Stomach (tissue), 9 donors: ENCODE measurements around the gene KCNIP3. TPM values are rescaled to one million over a fixed set of nuclear protein-coding genes. Genes with fewer than 3 reads are reported as not detected.

ENCODE experiments used
- DNase-seq, 2 donors: peaks; one replicate each; pipeline versions ENCODE4 v3.0.0 to v3.0.0-alpha.2; 2013 to 2019
- H3K27ac ChIP-seq, 5 donors: fragments of 200-600 bp in 4 of 5; sonication (generic) in 4 of 5; one replicate each; pipeline ENCODE4 v1.5.1; 2013 to 2019; ENCODE audit warnings: mild to moderate bottlenecking in 1 of 5, moderate library complexity in 1 of 5
- H3K27me3 ChIP-seq, 3 donors: fragments of 200-600 bp; sonication (generic); one replicate each; pipeline ENCODE4 v1.5.1; 2017 to 2019; ENCODE audit warnings: mixed run types in 1 of 3
- H3K36me3 ChIP-seq, 4 donors: fragments of 200-600 bp; sonication (generic); 1 replicate in 3 of 4; 2 replicates in 1 of 4; pipeline ENCODE4 v1.5.1; 2016 to 2019
- H3K4me1 ChIP-seq, 4 donors: fragments of 200-600 bp; sonication (generic); one replicate each; pipeline ENCODE4 v1.5.1; 2016 to 2019
- H3K4me3 ChIP-seq, 4 donors: fragments of 200-600 bp; sonication (generic) in 3 of 4; one replicate each; pipeline ENCODE4 v1.5.1; 2016 to 2019; ENCODE audit warnings: mild to moderate bottlenecking in 1 of 4
- H3K9me3 ChIP-seq, 4 donors: fragments of 200-600 bp; sonication (generic); one replicate each; pipeline ENCODE4 v1.5.1; 2016 to 2019
- EP300 ChIP-seq: sonication (generic); formaldehyde crosslinking; IDR thresholded peaks from one replicate; pipeline ENCODE4 v1.6.1; 2017; ENCODE audit warnings: antibody characterized with exemption
- POLR2A ChIP-seq, 4 donors: fragments of 450-650 bp; IDR thresholded peaks; one replicate each; pipeline ENCODE4 v1.6.1; 2016; ENCODE audit warnings: antibody characterized with exemption in 4 of 4, control low read depth in 2 of 4, mild to moderate bottlenecking in 1 of 4, moderate library complexity in 1 of 4
- POLR2AphosphoS5 ChIP-seq, 3 donors: sonication (generic); formaldehyde crosslinking; IDR thresholded peaks; one replicate each; pipeline ENCODE4 v1.6.1; 2016; ENCODE audit warnings: antibody characterized with exemption in 3 of 3
- WGBS, 5 donors: extraction: QIAGEN DNeasy Blood & Tissue Kit in 3 of 5; methylation state at CpG; one replicate each; pipeline versions ENCODE4 v1.1.5 to v1.1.7; 2013 to 2018; 5-methylcytosine and 5-hydroxymethylcytosine counted together
- intact Hi-C: fragments of 100-400 bp; cut with DNase I; formaldehyde crosslinking; loops from one replicate; pipeline ENCODE4 v1.15.1; 2023; ENCODE audit warnings: low total_unique reads
- polyA plus RNA-seq, 3 donors: library from polyadenylated mRNA; stranded (reverse); fragments of 200-250 nt; gene quantifications; one replicate each; pipeline ENCODE4 v1.2.3, GENCODE V29; 2013
- total RNA-seq, 5 donors: library from RNA; depleted of rRNA; stranded (reverse); fragments of >200 nt; gene quantifications; one replicate each; pipeline versions ENCODE4 v1.1.0 to v1.2.3, GENCODE V29; 2014 to 2016
- TF ChIP-seq, protein P1 (sequence below), 7 experiments: fragments of 450-650 bp in 4 of 7; fragments of 200-600 bp in 3 of 7; sonication (generic) in 3 of 7; IDR thresholded peaks; one replicate each; pipeline ENCODE4 v1.5.1; 2016 to 2019; ENCODE audit warnings: antibody characterized with exemption in 7 of 7, control low read depth in 2 of 7, mild to moderate bottlenecking in 1 of 7
- donor health status: healthy with polysubstance abuse.
- donor health status: Bipolar disorder and iron deficiency.
- donor health status: healthy.

The KCNIP3 gene
- total and polyA plus RNA-seq, 8 donors = 1.3 to 4.4 (median 2.7) TPM; not detected in 2

DNA sequence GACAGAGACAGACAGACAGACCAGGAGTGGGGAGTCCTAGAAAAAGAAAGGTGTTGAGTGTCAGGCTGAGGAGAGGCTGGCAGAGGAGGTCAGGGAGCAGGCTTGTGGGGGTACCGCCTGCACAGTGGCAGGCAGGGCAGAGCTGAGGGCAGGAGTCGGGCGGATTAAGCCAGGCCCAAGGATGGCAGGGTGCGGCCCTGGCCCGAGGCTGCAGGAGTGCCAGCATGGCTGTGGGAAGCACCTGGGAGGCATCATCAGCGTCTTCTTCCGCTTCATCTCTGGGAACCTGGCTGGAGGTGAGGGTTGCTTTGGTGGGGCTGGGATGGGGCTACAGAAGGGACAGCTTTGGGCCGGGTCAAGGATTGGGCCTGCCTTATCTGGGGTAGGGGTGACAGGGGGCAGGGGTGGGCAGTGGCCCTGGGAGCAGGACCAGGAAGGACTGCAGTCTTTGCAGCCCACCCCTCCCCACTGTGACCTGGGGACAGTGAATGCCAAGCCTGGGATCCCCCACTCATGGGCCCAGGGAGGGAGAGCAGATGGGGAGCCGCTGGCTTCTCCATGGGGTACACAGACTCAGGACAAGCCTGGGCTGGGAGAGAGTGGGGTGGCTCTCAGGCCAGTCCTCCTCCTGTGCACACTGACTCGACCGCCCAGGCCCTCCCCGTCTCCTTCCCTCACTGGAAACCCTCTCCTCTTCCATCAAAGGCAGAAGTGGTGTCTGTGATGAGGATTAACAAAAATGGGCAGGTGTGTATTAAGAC, 20.7 kb downstream of the KCNIP3 start:
- Histone ChIP-seq H3K27me3 (peaks cover 0 to 10% (median 0%) of the 10 kb centered on the region in 3 donors), H3K4me3 (no peak overlapping the region), H3K9me3 (no peaks in the 10 kb centered on the region), H3K4me1 (no peaks in the 10 kb centered on the region), H3K36me3 (no peaks in the 10 kb centered on the region), H3K27ac (no peak overlapping the region)
- DNase-seq = no peak
- TF ChIP-seq, protein P1, sequence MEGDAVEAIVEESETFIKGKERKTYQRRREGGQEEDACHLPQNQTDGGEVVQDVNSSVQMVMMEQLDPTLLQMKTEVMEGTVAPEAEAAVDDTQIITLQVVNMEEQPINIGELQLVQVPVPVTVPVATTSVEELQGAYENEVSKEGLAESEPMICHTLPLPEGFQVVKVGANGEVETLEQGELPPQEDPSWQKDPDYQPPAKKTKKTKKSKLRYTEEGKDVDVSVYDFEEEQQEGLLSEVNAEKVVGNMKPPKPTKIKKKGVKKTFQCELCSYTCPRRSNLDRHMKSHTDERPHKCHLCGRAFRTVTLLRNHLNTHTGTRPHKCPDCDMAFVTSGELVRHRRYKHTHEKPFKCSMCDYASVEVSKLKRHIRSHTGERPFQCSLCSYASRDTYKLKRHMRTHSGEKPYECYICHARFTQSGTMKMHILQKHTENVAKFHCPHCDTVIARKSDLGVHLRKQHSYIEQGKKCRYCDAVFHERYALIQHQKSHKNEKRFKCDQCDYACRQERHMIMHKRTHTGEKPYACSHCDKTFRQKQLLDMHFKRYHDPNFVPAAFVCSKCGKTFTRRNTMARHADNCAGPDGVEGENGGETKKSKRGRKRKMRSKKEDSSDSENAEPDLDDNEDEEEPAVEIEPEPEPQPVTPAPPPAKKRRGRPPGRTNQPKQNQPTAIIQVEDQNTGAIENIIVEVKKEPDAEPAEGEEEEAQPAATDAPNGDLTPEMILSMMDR (IDR thresholded peaks at IDR 0.05) = no peak
- TF ChIP-seq POLR2A (IDR thresholded peaks at IDR 0.05) (no peak), POLR2AphosphoS5 (IDR thresholded peaks at IDR 0.05) (no peak), EP300 (no peak)
- intact Hi-C loops = no loop called here
- WGBS, 5 donors = 83 to 90% (median 87%) methylated on average over 9 to 12 of the region's 12 CpGs

DNA sequence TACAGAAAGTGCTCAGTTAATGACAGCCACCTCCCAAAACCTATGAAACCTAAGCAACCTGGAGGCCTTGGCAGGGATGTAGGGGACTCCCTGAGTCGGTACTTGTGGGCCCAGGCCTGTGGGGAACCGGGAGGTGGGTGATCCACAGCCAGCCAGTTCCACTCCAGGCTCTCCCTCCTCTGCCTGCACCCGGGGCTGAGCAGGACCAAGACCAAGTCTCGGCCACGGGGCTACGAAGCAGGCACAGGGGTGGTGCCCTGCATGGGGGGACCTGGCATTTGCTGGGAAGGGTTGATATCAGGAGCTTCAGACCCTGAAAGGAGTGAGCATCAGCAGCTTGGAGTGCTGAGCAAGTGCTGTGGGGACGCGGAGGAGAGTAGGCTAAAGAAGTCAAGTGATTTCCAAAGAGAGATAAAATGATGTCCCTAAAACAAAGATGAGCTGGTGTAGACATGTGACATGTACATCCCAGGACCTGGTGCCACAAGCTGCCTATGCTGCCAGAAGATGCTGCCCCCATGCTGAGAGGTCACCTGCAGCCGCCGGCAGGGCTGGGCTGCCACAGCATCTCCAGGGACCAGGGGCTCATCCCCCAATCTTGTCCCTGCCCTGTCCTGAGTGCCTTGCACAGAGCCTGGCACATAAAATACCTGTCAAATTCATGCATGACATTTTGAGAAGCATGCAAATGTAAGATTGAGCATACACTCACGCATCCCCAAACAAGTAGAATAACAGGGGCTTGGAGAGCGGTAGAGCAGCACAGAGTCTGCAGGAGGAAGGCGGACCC, 21.5 kb downstream of the KCNIP3 start:
- Histone ChIP-seq H3K4me1 (no peaks in the 10 kb centered on the region), H3K9me3 (no peaks in the 10 kb centered on the region), H3K36me3 (no peaks in the 10 kb centered on the region), H3K27ac (no peak overlapping the region), H3K4me3 (no peak overlapping the region), H3K27me3 (peaks cover 0 to 9% (median 0%) of the 10 kb centered on the region in 3 donors)
- TF ChIP-seq EP300 (no peak), POLR2AphosphoS5 (IDR thresholded peaks at IDR 0.05) (no peak), POLR2A (IDR thresholded peaks at IDR 0.05) (no peak)
- TF ChIP-seq, protein P1 (IDR thresholded peaks at IDR 0.05) = no peak
- intact Hi-C loops = no loop called here
- 78 to 86% (median 81%) methylated on average over 11 to 13 of the region's 13 CpGs for WGBS, 5 donors
- DNase-seq = no peak

DNA sequence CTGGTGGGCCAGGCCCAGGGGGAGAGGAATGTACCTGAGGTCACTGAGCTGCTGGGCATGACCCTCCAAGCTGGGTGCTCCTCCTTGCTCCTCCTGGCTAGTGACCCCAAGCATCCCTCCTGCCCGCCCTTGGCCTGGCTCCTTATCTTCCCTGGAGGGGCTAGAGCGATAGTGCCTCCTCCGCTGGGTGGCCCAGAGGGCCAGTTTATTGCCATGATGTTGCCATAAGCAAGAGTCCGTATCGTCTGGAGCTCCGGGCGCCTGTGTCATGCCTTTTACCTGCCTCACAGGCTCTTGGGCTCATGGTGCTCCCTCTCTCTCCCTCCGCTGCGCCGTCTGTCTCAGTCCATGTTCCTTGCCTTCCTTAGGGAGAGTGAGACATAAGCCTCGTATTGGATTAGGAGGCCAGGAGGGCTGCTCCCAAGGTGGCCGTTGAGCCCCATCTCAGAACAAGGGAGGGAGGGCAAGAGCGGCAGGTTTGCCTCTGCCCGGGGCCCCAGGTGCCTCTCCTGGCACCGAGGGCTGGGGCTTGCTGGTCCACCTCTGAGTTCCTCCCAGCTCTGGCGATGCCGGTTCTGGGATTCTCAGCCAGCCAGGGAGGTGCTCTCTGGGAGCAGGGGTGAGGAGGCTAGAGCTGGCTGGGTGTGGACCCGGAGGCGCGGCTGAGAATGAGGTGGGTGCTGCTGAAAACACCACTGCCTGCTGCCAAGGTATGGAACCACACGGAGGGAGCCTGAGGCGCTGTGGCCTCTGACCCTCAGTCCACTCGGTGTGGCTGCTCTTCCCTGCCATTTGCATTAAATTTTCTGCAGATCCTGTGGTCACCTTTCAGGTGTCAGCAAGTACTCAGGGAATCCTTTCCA, 22.6 kb downstream of the KCNIP3 start:
- intact Hi-C loops = no loop called here
- no peak for DNase-seq
- 64 to 76% (median 71%) methylated on average over 20 to 23 of the region's 23 CpGs for WGBS, 5 donors

More for the DNA sequence above, 22.6 kb downstream of the KCNIP3 start:
- TF ChIP-seq, protein P1 (IDR thresholded peaks at IDR 0.05) = no peak
- no peak for TF ChIP-seq POLR2AphosphoS5 (IDR thresholded peaks at IDR 0.05)
- peaks cover 0 to 8% (median 0%) of the 10 kb centered on the region in 3 donors for H3K27me3 ChIP-seq
- H3K9me3 ChIP-seq = no peaks in the 10 kb centered on the region
- no peak overlapping the region for H3K27ac ChIP-seq
- no peak overlapping the region for H3K4me3 ChIP-seq
- no peaks in the 10 kb centered on the region for H3K36me3 ChIP-seq
- no peaks in the 10 kb centered on the region for H3K4me1 ChIP-seq
